LHCN-M2 (cell line): Measurements from ENCODE around the gene C12orf75. TPM values are rescaled to one million over a fixed set of nuclear protein-coding genes. Genes with fewer than 3 reads are reported as not detected.
"Not testable (repeated sequence)": the region's sequence is repeated elsewhere in the genome, so short reads cannot be mapped to it uniquely, and the experiment has no call there.

Experiments
- DNase-seq: peaks from one replicate; pipeline ENCODE4 v3.0.0-alpha.2; 2012; ENCODE audit warnings: low read depth
- polyA plus RNA-seq: library from polyadenylated mRNA; unstranded; fragments of >200 nt; gene quantifications from one replicate; pipeline ENCODE4 v1.2.1, GENCODE V29; 2012; ENCODE audit warnings: missing spikeins
- total RNA-seq: library from RNA; depleted of rRNA; stranded (reverse); fragments of >200 nt; gene quantifications from 2 replicates; pipeline ENCODE4 v1.2.3, GENCODE V29; 2014; rRNA removed

The C12orf75 gene
- 238 and 300 TPM in 2 replicates for total RNA-seq
- polyA plus RNA-seq: 174 TPM

- DNase-seq: peak; percentile 76
Observed at GRCh38 chr12:105330283-105330930, at the start of gene C12orf75. C12orf75 (plus strand) TSS chr12:105330691; CDS start chr12:105330892, 201 bp downstream.

- DNase-seq: no peak
Observed at GRCh38 chr12:105280966-105281693, 49.4 kb upstream of the C12orf75 start.

GRCh38 chr12:105281694-105282049 is 48.8 kb upstream of the C12orf75 start:
- DNase-seq: no peak

- DNase-seq: no peak
Observed at GRCh38 chr12:105285378-105285777, 45.1 kb upstream of the C12orf75 start.

- DNase-seq: no peak
Observed at GRCh38 chr12:105287408-105287807, 43.1 kb upstream of the C12orf75 start.

- DNase-seq: no peak
Observed at GRCh38 chr12:105288311-105288996, 42.0 kb upstream of the C12orf75 start.

- DNase-seq: peak; percentile 25
Observed at GRCh38 chr12:105289114-105289904, 41.2 kb upstream of the C12orf75 start.

GRCh38 chr12:105291531-105291930 is 39.0 kb upstream of the C12orf75 start:
- DNase-seq: peak; percentile 66

GRCh38 chr12:105292705-105293104 is 37.8 kb upstream of the C12orf75 start:
- DNase-seq: no peak

GRCh38 chr12:105293187-105293586 is 37.3 kb upstream of the C12orf75 start:
- no peak for DNase-seq

GRCh38 chr12:105294161-105294560 is 36.3 kb upstream of the C12orf75 start:
- no peak for DNase-seq

- DNase-seq: no peak
Observed at GRCh38 chr12:105294886-105295479, 35.5 kb upstream of the C12orf75 start.

GRCh38 chr12:105296116-105297089 is 34.1 kb upstream of the C12orf75 start:
- DNase-seq: no peak

- no peak for DNase-seq
Observed at GRCh38 chr12:105300883-105301282, 29.6 kb upstream of the C12orf75 start.

GRCh38 chr12:105301696-105302095 is 28.8 kb upstream of the C12orf75 start:
- DNase-seq: no peak

GRCh38 chr12:105302986-105303385 is 27.5 kb upstream of the C12orf75 start:
- not testable (repeated sequence) for DNase-seq

- not testable (repeated sequence) for DNase-seq
Observed at GRCh38 chr12:105304626-105305025, 25.9 kb upstream of the C12orf75 start.

- not testable (repeated sequence) for DNase-seq
Observed at GRCh38 chr12:105307601-105308314, 22.7 kb upstream of the C12orf75 start.

GRCh38 chr12:105308839-105309238 is 21.7 kb upstream of the C12orf75 start:
- not testable (repeated sequence) for DNase-seq
